GM19372 (cell line): Measurements from ENCODE around the gene BTBD1.
"Not testable (repeated sequence)": the region's sequence is repeated elsewhere in the genome, so short reads cannot be mapped to it uniquely, and the experiment has no call there.

Experiments used
- ATAC-seq: cut with Tn5 transposase; IDR thresholded peaks from one replicate; pipeline ENCODE4 v1.9.1; 2021; ENCODE audit warnings: mild to moderate bottlenecking, low read depth, moderate library complexity; ENCODE audit not compliant: unreplicated experiment

Gene BTBD1

GRCh38 chr15:83098079-83098478 is 31.0 kb upstream of the BTBD1 start:
- ATAC-seq, result no peak

DNA sequence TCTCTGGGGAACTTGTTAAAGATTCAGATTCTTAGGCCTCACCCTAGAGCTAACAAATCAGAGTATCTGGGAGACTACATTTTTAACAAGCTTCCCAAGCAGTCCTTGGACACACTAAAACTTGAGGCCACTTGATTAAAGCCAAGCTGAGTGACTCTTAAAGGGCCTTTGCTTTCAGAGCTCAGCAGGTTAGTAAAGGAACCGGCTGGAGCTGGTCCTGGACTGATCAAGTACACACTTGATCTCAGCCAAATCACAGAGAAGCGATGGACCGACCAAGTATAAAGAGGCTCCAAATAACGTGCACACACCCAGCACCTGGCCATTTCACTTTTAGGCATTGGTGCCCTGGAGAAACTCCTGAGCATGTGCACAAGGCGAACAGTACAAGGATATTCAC is 27.5 kb upstream of the BTBD1 start:
- ATAC-seq, result no peak

DNA sequence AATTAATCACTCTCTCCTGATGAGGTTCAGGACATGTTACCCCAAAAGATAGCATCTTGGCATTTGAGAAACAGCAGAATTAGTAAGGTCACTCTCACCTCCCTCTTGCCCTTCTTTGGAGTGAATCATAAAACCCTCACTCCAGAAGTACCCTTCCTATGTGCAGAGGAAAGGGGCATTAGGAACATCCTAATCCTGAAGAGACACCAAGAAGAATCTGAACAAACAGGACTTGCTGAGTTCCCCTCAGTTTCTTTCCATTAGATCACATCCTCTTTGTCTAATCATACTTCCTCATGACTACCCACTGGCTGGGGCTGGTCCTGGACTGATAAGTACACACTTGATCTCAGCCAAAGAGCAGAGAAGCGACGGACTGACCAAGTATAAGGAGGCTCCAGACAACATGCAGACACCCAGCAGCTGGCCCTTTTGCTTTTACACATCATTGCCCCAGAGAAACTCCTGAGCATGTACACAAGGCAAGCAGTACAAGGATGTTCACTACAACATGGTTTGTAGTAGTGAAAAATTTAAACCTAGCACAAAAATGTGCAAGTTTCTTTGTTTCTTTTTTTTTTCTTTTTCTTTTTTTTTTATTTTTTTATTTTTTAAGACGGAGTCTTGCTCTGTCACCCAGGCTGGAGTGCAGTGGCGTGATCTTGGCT is 25.4 kb upstream of the BTBD1 start:
- ATAC-seq, result peak; percentile 83

DNA sequence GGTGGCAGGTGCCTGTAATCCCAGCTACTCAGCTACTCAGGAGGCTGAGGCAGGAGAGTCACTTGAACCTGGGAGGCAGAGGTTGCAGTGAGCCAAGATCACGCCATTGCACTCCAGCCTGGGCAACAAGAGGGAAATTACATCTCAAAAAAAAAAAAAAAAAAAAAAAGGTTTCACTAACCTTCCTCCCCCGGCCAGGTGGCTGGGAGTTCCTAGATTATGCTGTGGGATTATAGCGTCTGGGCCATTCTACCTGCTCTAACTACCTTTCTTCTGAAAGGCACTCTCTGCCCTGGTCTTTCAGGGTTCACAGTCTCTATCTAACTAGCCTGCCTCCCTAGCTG is 24.9 kb upstream of the BTBD1 start:
- not testable (repeated sequence) for ATAC-seq

- no peak for ATAC-seq
Measured at GRCh38 chr15:83090465-83090864, 23.4 kb upstream of the BTBD1 start.

DNA sequence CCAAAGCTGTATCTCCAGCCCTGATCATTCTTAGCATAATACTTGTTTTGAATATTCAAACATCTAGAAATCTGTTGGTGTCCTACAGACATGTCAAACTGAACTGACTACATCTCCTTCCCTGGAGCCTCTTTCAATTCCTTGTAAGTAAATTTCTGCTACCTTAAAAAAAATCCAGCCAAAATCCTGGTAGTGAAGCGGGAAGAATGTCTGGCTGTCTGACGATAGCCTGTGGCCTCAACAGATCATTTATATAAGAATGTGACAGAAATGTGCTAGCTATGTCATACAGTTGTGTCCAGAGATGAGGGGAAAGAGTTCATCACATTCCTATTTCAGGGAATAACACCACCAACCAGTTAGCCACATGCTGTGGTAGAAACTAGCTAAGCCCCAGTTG is 21.8 kb upstream of the BTBD1 start:
- ATAC-seq, result no peak

GRCh38 chr15:83087576-83087975 is 20.5 kb upstream of the BTBD1 start:
- ATAC-seq, result no peak

GRCh38 chr15:83085864-83086552 is 19.0 kb upstream of the BTBD1 start:
- ATAC-seq, result not testable (repeated sequence)

DNA sequence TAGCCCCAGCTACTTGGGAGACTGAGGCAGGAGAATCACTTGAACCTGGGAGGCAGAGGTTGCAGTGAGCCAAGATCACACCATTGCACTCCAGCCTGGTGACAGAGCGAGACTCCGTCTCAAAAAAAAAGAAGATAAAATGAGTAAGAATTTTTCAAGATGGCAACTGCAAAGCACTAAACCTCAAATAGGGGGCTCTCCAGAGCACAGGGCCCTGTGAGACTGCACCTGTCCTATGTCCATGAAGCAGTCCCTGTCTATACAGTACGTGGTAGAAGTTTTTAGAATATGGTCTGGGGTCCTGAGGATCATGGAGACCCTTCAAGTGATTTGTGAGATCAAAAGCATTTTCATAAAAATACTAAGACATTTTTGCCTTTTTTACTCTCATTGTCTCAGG is 18.4 kb upstream of the BTBD1 start:
- not testable (repeated sequence) for ATAC-seq

DNA sequence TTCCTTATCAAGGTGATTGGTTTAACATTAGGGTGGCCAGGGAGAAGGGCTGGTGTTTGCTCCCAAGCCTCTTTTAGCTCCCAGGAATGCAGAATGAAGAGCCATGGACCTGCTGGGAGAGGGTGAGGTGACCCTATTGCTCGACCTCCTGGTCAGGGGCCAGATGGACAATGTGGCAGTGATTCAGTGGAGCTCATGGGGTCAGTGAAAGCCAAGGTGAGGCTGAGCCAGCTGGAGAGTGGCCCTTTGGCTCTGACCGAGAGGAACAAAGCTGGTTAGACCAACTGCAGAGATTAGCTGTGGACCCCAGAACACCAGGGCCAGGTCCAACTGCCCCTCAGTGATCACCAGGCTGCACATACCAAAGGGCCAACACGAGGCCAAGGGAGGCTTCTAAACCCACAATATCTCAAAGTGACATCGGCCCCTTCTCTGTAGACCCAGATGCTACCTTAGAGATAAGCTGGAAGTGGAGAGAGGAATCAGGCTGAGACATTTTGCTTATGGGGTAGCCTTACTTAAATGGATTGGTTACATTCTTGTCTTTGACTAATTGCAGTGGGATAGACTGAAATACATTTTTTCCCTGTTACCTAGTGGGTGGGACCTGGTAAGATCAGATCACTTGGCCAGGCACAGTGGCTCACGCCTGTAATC is 15.8 kb upstream of the BTBD1 start:
- ATAC-seq, result no peak

GRCh38 chr15:83081256-83082014 is 14.4 kb upstream of the BTBD1 start:
- ATAC-seq, result no peak

DNA sequence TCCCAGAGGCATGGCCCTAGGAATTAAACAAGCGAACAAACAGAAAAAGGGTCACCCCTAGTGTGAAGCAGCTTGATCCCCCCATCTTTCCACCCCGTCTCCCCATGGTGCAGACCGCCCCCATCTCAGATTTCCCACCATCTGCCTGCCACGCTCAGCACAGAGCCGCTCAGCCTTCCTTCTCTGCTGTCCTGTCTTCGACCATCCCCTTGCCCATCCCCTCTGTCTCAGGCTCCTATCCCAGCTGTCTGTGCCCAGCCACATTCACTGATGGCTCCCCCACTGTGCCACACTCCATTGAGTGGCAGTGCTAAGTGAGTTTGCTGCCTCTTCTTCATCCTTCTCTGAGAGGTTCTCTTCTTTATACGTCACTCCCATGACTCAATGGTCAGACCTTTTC is 11.7 kb upstream of the BTBD1 start:
- ATAC-seq, result no peak

- no peak for ATAC-seq
Measured at GRCh38 chr15:83077491-83078230, 10.6 kb upstream of the BTBD1 start.

DNA sequence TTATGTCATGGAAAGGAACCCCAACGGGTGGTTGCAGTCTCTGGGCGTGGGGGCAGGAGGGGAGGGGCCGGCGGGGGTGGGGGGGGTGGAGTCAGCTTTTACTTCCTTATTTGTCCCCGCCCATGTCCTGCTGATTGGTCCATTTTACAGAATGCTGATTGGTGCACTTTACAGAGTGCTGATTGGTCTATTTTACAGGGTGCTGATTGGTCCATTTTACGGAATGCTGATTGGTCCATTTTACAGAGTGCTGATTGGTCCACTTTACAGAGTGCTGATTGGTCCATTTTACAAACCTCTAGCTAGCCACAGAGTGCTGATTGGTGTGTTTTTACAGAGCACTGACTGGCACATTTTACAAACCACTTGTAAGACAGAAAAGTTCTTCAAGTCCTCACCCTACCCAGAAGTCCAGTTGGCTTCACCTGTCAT is 2.2 kb upstream of the BTBD1 start:
- not testable (repeated sequence) for ATAC-seq

- no peak for ATAC-seq
Measured at GRCh38 chr15:83068054-83068453, 1.0 kb upstream of the BTBD1 start.

DNA sequence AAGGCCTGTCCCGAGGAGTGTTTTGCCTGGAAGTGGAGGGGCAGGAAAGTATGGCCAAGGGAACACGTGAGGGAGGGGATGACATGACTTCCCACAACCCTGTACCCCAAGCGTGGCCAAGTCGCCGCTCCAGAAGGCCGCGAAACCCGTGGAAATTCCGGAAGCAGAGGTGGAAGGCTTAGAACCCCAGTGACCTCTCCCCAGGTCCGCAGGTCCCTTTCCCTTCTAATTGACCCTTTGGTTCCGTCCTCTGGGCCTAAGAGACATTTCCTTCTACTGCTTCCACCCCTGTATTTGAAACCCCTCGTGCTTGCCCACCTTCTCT is 548 bp upstream of the BTBD1 start:
- ATAC-seq, result no peak

DNA sequence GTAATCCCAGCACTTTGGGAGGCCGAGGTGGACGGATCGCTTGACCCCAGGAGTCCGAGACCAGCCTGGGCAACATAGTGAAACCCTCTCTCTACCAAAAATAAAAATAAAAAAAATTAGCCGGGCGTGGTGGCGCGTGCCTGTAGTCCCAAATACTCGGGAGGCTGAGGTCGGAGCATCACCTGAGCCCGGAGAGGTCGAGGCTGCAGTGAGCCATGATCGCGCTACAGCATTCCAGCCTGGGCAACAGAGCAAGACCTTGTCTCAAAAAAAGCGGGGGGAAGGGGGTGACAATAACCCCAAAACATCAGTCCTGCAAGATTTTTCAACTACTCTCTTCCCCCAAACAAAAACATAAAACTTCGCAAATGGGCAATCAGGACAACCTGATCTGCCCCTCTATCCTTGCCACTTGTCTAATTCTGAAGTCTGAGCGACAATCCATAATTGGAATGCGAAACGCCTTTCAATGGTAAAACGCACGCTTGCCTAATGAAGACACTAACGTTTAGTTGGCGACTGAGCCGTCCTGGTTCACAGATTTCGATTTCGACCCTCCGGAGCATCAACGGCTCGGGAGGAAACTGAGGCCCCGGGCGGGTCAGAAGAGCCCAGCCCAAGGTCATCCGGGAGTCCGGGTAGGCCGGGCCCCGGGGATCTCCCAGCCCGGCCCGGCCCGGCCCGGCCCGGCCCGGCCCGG is 868 bp downstream of the BTBD1 start:
- ATAC-seq, result no peak

- no peak for ATAC-seq
Measured at GRCh38 chr15:83065431-83065830, 1.6 kb downstream of the BTBD1 start.

DNA sequence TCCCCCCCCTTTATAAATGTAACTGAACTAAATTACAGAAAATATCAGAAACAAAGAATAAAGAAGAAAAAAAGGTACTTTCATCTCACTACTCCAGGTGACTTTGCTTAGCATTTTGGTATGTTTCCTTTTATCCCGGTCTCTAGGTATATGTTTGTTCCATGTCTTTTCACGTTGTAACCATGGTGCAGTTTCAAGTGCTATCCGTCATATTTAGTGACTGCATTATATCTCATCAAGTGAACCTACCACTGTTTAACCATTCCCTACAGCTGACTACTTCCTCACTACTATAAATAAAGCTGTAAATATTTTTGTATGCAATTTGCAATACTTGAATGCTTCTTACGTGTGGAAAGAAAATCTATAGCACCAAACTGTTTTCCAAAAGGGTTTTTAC is 2.2 kb downstream of the BTBD1 start:
- no peak for ATAC-seq

DNA sequence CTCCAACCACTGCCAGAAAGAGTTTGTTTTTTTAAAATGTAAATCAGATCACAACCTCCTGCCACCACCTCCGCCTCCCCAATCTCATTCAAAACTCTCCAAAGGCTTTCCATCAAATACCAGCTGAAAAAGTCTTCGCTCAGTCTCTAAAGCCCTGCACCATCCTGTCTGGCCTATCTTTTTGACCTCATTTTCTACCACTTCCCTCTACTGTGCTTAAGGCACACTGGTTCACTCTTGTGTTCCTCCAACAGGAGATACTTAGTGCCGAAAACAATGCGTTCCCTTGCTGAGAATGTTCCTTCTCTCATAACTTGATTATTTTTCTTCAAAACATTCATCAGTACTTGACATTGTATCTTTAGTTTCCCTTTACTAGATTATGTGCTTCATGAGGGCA is 3.5 kb downstream of the BTBD1 start:
- ATAC-seq, result no peak
